HCT116 (cell line): ENCODE measurements around the gene SLC15A5. TPM values are rescaled to one million over a fixed set of nuclear protein-coding genes. Genes with fewer than 3 reads are reported as not detected.

ENCODE experiments used
- ATAC-seq: fragments of 200-7000 bp; cut with Tn5 transposase; 2 replicates; pipeline ENCODE4 v1.9.1; 2020; ENCODE audit warnings: mild to moderate bottlenecking, moderate library complexity
- BruUV-seq: library from RNA; stranded (reverse); fragments of 400-500 nt; replicated peaks from 2 replicates; lab custom pipeline; 2021; lab: Mats Ljungman, UMichigan
- CTCF ChIA-PET: fragments of 300-600 bp; sonication (Branson Sonifier 250); formaldehyde crosslinking; loops from one replicate; lab custom pipeline; 2021; ENCODE audit warnings: antibody characterized with exemption; lab: Charles Lee
- POLR2A ChIA-PET: fragments of 300-600, 350-600 bp; sonication (Branson Sonifier 250); formaldehyde crosslinking; loops from one replicate; lab custom pipeline; 2021; ENCODE audit warnings: antibody characterized with exemption; lab: Charles Lee
- RAD21 ChIA-PET, 2 experiments: fragments of 300-600 bp; sonication (Branson Sonifier 250); formaldehyde crosslinking; loops; one replicate each; lab custom pipeline; 2023; ENCODE audit warnings: low total read pairs in 2 of 2; ENCODE audit not compliant: uncharacterized antibody in 2 of 2, unreplicated experiment in 2 of 2, low non-redundant PET in 1 of 2; lab: Charles Lee
- DNase-seq: peaks from one replicate; pipeline ENCODE4 v3.0.0-alpha.2; 2010; ENCODE audit warnings: low read depth, low spot score
- H2AFZ ChIP-seq: fragments of 200-600 bp; shearing (Covaris generic), sonication (generic); 2 replicates; pipeline ENCODE4 v1.6.1; 2017; ENCODE audit warnings: low read depth, mixed run types, mixed read lengths, antibody characterized with exemption, low read length; ENCODE audit not compliant: poor library complexity, severe bottlenecking
- H3K27ac ChIP-seq: 2 replicates; pipeline ENCODE4 v1.5.1; 2012; ENCODE audit warnings: low read depth, low read length
- H3K27me3 ChIP-seq: fragments of 200-600 bp; sonication (generic); 2 replicates; pipeline ENCODE4 v1.6.1; 2016; ENCODE audit warnings: mixed run types, low read length, mixed read lengths; ENCODE audit not compliant: insufficient read depth
- H3K36me3 ChIP-seq, 2 experiments: fragments of 200-500 bp in 1 of 2; fragments of 200-600 bp in 1 of 2; sonication (Bioruptor generic) in 1 of 2; sonication (generic) in 1 of 2; 2 replicates each; pipeline versions ENCODE4 v1.5.1 to v1.6.1; 2014 to 2016; ENCODE audit warnings: low read length in 2 of 2, inconsistent platforms in 1 of 2, mixed read lengths in 1 of 2, mixed run types in 1 of 2; ENCODE audit not compliant: insufficient read depth in 2 of 2, control insufficient read depth in 1 of 2
- H3K4me1 ChIP-seq, 2 experiments: fragments of 200-600 bp in 1 of 2; sonication (generic) in 1 of 2; 2 replicates each; pipeline versions ENCODE4 v1.5.1 to v1.6.1; 2012 to 2017; ENCODE audit warnings: low read length in 2 of 2, inconsistent platforms in 1 of 2, mild to moderate bottlenecking in 1 of 2, mixed read lengths in 1 of 2, mixed run types in 1 of 2, moderate library complexity in 1 of 2; ENCODE audit not compliant: insufficient read depth in 2 of 2, control insufficient read depth in 1 of 2
- H3K4me2 ChIP-seq: fragments of 200-600 bp; sonication (generic); 2 replicates; pipeline ENCODE4 v1.6.1; 2017; ENCODE audit warnings: mixed run types, low read length, mixed read lengths
- H3K4me3 ChIP-seq, 2 experiments: fragments of 200-600 bp in 1 of 2; sonication (generic) in 1 of 2; replicated peaks in 1 of 2; 2 replicates each; pipeline ENCODE4 v1.5.1; 2011 to 2016; ENCODE audit warnings: low read length in 2 of 2, control low read depth in 1 of 2, low read depth in 1 of 2, mild to moderate bottlenecking in 1 of 2, mixed read lengths in 1 of 2, mixed run types in 1 of 2
- H3K79me2 ChIP-seq: fragments of 200-600 bp; sonication (generic); 2 replicates; pipeline ENCODE4 v1.6.1; 2017; ENCODE audit warnings: mild to moderate bottlenecking, mixed run types, low read length, moderate library complexity, mixed read lengths; ENCODE audit not compliant: insufficient read depth
- H3K9ac ChIP-seq: fragments of 200-600 bp; sonication (generic); 2 replicates; pipeline ENCODE4 v1.6.1; 2016; ENCODE audit warnings: low read length, mixed read lengths
- H3K9me2 ChIP-seq: fragments of 200-600 bp; sonication (generic), shearing (Covaris generic); 2 replicates; pipeline ENCODE4 v1.6.1; 2017; ENCODE audit warnings: mixed run types, mild to moderate bottlenecking, moderate library complexity; ENCODE audit not compliant: insufficient read depth
- H3K9me3 ChIP-seq, 2 experiments: fragments of 200-500 bp in 1 of 2; fragments of 200-600 bp in 1 of 2; sonication (Bioruptor generic) in 1 of 2; sonication (generic) in 1 of 2; 2 replicates each; pipeline ENCODE4 v1.6.1; 2014 to 2017; ENCODE audit warnings: low read length in 2 of 2, mixed read lengths in 2 of 2, inconsistent platforms in 1 of 2, low read depth in 1 of 2, mild to moderate bottlenecking in 1 of 2, mixed run types in 1 of 2, moderate library complexity in 1 of 2; ENCODE audit not compliant: control insufficient read depth in 1 of 2, insufficient read depth in 1 of 2
- H4K20me1 ChIP-seq: fragments of 200-600 bp; sonication (generic), shearing (Covaris generic); 2 replicates; pipeline ENCODE4 v1.6.1; 2017; ENCODE audit warnings: mixed run types, mild to moderate bottlenecking, moderate library complexity; ENCODE audit not compliant: insufficient read depth
- ATF3 ChIP-seq: IDR thresholded peaks from 2 replicates; pipeline ENCODE4 v1.6.1; 2012
- CBX3 ChIP-seq: IDR thresholded peaks from 2 replicates; pipeline ENCODE4 v1.6.1; 2012; ENCODE audit warnings: low read depth
- CEBPB ChIP-seq: IDR thresholded peaks from 2 replicates; pipeline ENCODE4 v1.6.1; 2012; ENCODE audit warnings: low read depth
- CTCF ChIP-seq, 3 experiments: fragments of 200-600 bp in 1 of 3; sonication (generic) in 1 of 3; IDR thresholded peaks in 2 of 3; conservative IDR thresholded peaks in 1 of 3; 2 replicates each; pipeline ENCODE4 v1.5.1; 2012 to 2017; ENCODE audit warnings: low read depth in 2 of 3, low read length in 2 of 3, antibody characterized with exemption in 1 of 3, borderline replicate concordance in 1 of 3, control low read depth in 1 of 3, mild to moderate bottlenecking in 1 of 3, mixed read lengths in 1 of 3, mixed run types in 1 of 3, moderate library complexity in 1 of 3; ENCODE audit not compliant: insufficient read depth in 1 of 3
- FOSL1 ChIP-seq: IDR thresholded peaks from 2 replicates; pipeline ENCODE4 v1.6.1; 2012; ENCODE audit warnings: low read depth
- JUND ChIP-seq: IDR thresholded peaks from 2 replicates; pipeline ENCODE4 v1.6.1; 2012
- MAX ChIP-seq: IDR thresholded peaks from 2 replicates; pipeline ENCODE4 v1.6.1; 2012
- POLR2A ChIP-seq: IDR thresholded peaks from 2 replicates; pipeline ENCODE4 v1.7.0; 2011; ENCODE audit warnings: borderline replicate concordance; ENCODE audit not compliant: insufficient read depth, insufficient read length; ENCODE audit errors: extremely low read depth
- POLR2AphosphoS5 ChIP-seq: IDR thresholded peaks from 2 replicates; pipeline ENCODE4 v1.6.1; 2011; ENCODE audit warnings: mild to moderate bottlenecking, low read depth, low read length, moderate library complexity
- RAD21 ChIP-seq: IDR thresholded peaks from 2 replicates; pipeline ENCODE4 v1.6.1; 2012; ENCODE audit warnings: low read depth, mild to moderate bottlenecking
- SRF ChIP-seq: IDR thresholded peaks from 2 replicates; pipeline ENCODE4 v1.6.1; 2012; ENCODE audit warnings: low read depth
- TCF7L2 ChIP-seq: IDR thresholded peaks from 2 replicates; pipeline ENCODE4 v1.7.0; 2011; ENCODE audit warnings: borderline replicate concordance, inconsistent platforms; ENCODE audit not compliant: insufficient read depth, insufficient read length; ENCODE audit errors: extremely low read depth
- YY1 ChIP-seq: IDR thresholded peaks from 2 replicates; pipeline ENCODE4 v1.6.1; 2011; ENCODE audit warnings: low read length, low read depth, moderate library complexity, mild to moderate bottlenecking; ENCODE audit not compliant: insufficient replicate concordance; ENCODE audit errors: extremely low read depth
- ZFX ChIP-seq: fragments of 450-650 bp; IDR thresholded peaks from 2 replicates; pipeline ENCODE4 v1.6.1; 2017
- ZNF274 ChIP-seq: fragments of 200-500 bp; sonication (Bioruptor generic); IDR thresholded peaks from 2 replicates; pipeline ENCODE4 v1.6.1; 2014; ENCODE audit warnings: mild to moderate bottlenecking, low read depth, low read length, inconsistent platforms
- intact Hi-C: fragments of 100-400 bp; cut with micrococcal nuclease; formaldehyde crosslinking; loops from 2 replicates; pipeline ENCODE4 v1.10.0; 2022
- total RNA-seq: library from RNA; stranded (reverse); gene quantifications from one replicate; pipeline ENCODE4 v1.2.1, GENCODE V29; 2021; ENCODE audit not compliant: unreplicated experiment

SLC15A5 gene
- total RNA-seq, 1 experiment from 2014 or later = not detected

- no peak for TF ChIP-seq JUND
Measured at GRCh38 chr12:16189849-16190248, 87.6 kb downstream of the SLC15A5 start (continued).

GRCh38 chr12:16187660-16188059 lies 89.8 kb downstream of the SLC15A5 start:
- Histone ChIP-seq H3K9me2 (no peaks in the 10 kb centered on the region), H3K4me3 (no peak overlapping the region), H3K36me3 (no peaks in the 10 kb centered on the region), H3K27me3 (peaks cover 7% of the 10 kb centered on the region; the same call in 1 of the 2 replicates), H3K79me2 (no peaks in the 10 kb centered on the region), H2AFZ (no peak overlapping the region), H3K27ac (no peak overlapping the region), H4K20me1 (no peaks in the 10 kb centered on the region), H3K9ac (no peak overlapping the region), H3K9me3 (no peaks in the 10 kb centered on the region), H3K4me1 (no peaks in the 10 kb centered on the region), H3K4me2 (no peak overlapping the region)
- POLR2A ChIA-PET = no interaction called here
- CTCF ChIA-PET = no interaction called here
- intact Hi-C loops = no loop called here
- DNase-seq (no peak), ATAC-seq (no peak)
- TF ChIP-seq ZNF274 = no peak
- no peak for TF ChIP-seq CEBPB
- TF ChIP-seq CTCF (IDR thresholded peaks at IDR 0.05 in 2 of 3, conservative IDR thresholded peaks at IDR 0.05 in 1 of 3; ENCODE audit: borderline replicate concordance in 1 of 3, insufficient read depth in 1 of 3, low read depth in 2 of 3, low read length in 2 of 3) = no peak
- TF ChIP-seq POLR2A = no peak
- RAD21 ChIA-PET = no interaction called here
- BruUV-seq = no TSS peak

GRCh38 chr12:16184681-16185080 lies 92.8 kb downstream of the SLC15A5 start:
- TF ChIP-seq YY1 (no peak), RAD21 (no peak), SRF (no peak), MAX (no peak), ZFX (no peak), POLR2A (no peak), ATF3 (no peak), CBX3 (no peak), TCF7L2 (no peak), POLR2AphosphoS5 (no peak), FOSL1 (no peak)
- Histone ChIP-seq H3K9ac (no peak overlapping the region), H3K9me3 (no peaks in the 10 kb centered on the region), H3K9me2 (no peaks in the 10 kb centered on the region), H3K4me2 (no peak overlapping the region), H3K36me3 (no peaks in the 10 kb centered on the region), H3K79me2 (no peaks in the 10 kb centered on the region), H3K4me3 (no peak overlapping the region), H3K4me1 (no peaks in the 10 kb centered on the region), H4K20me1 (no peaks in the 10 kb centered on the region), H3K27ac (no peak overlapping the region), H2AFZ (no peak overlapping the region), H3K27me3 (peaks cover 5% of the 10 kb centered on the region; the same call in 1 of the 2 replicates)
- DNase-seq = no peak
- no peak for ATAC-seq
- no TSS peak for BruUV-seq
- POLR2A ChIA-PET = no interaction called here
- CTCF ChIA-PET = no interaction called here
- RAD21 ChIA-PET = no interaction called here
- intact Hi-C loops = no loop called here
